ENCODE data around the gene PTPN7.

The PTPN7 gene

GRCh38 chr1:202165942-202166843 is 5.8 kb upstream of the PTPN7 start:
- no peak for DNase-seq

- no peak for DNase-seq
These were observed 5.0 kb upstream of the PTPN7 start for GRCh38 chr1:202165267-202165941.

GRCh38 chr1:202164271-202165037 is 4.1 kb upstream of the PTPN7 start:
- peak; percentile 63 for DNase-seq

- DNase-seq, result no peak
These were observed 3.2 kb upstream of the PTPN7 start for GRCh38 chr1:202163281-202164270.

- DNase-seq, result peak; percentile 75
These were observed 2.2 kb upstream of the PTPN7 start for GRCh38 chr1:202162418-202163280.

GRCh38 chr1:202162047-202162417 is 1.6 kb upstream of the PTPN7 start:
- DNase-seq, result peak; percentile 85

- peak; percentile 55 for DNase-seq
These were observed 997 bp upstream of the PTPN7 start for GRCh38 chr1:202161151-202162046.

GRCh38 chr1:202159534-202160371 is 649 bp downstream of the PTPN7 start:
- DNase-seq, result peak; percentile 93

GRCh38 chr1:202158810-202159533 is 1.4 kb downstream of the PTPN7 start:
- peak; percentile 83 for DNase-seq

- no peak for DNase-seq
These were observed 2.5 kb downstream of the PTPN7 start for GRCh38 chr1:202157945-202158344.

GRCh38 chr1:202156590-202156989 is 3.8 kb downstream of the PTPN7 start:
- no peak for DNase-seq

- DNase-seq, result peak; percentile 78
These were observed 4.9 kb downstream of the PTPN7 start for GRCh38 chr1:202155478-202156021.

GRCh38 chr1:202154766-202155477 is 5.5 kb downstream of the PTPN7 start:
- peak; percentile 85 for DNase-seq

GRCh38 chr1:202154148-202154765 is 6.1 kb downstream of the PTPN7 start:
- no peak for DNase-seq

GRCh38 chr1:202153284-202153683 is 7.1 kb downstream of the PTPN7 start:
- no peak for DNase-seq

GRCh38 chr1:202152399-202152798 is 8.0 kb downstream of the PTPN7 start:
- no peak for DNase-seq

GRCh38 chr1:202151045-202151444 is 9.4 kb downstream of the PTPN7 start:
- no peak for DNase-seq

Data from hematopoietic multipotent progenitor cell treated with erythropoietin and hydrocortisone succinate and interleukin-3 and kit ligand, for 4 days (in vitro differentiated cells).